Amygdala (tissue), 56 donors: ENCODE measurements around the gene GHITM.

Experiments
- DNase-seq, 56 donors: peaks; one replicate each; lab custom pipeline; 2025; lab: John Stamatoyannopoulos, UW

The GHITM gene

DNA sequence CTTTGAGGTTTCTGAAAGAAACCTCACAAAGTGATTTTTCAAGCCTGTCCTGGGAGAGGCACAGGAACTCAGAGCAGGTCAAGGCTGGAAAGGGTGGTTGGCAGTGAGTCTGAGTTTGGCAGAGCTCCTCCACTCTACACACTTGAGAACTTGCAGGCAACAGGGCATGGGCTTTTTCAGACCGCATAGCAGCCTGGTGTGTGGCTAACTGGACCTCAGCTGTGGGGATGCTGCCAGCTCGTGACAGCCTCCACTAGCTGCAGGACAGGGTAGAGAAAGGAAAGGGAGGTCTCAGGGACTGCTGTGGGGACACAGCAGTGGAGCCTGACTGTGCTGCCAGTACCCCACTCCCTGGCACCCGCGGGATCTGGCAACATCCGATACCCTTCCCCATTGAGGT lies 57.6 kb downstream of the GHITM start:
- DNase-seq = peak in 18 of 56 donors; percentile 2 to 48 (median 23)

- DNase-seq = no peak
These were observed 58.3 kb downstream of the GHITM start for GRCh38 chr10:84197643-84198042.

DNA sequence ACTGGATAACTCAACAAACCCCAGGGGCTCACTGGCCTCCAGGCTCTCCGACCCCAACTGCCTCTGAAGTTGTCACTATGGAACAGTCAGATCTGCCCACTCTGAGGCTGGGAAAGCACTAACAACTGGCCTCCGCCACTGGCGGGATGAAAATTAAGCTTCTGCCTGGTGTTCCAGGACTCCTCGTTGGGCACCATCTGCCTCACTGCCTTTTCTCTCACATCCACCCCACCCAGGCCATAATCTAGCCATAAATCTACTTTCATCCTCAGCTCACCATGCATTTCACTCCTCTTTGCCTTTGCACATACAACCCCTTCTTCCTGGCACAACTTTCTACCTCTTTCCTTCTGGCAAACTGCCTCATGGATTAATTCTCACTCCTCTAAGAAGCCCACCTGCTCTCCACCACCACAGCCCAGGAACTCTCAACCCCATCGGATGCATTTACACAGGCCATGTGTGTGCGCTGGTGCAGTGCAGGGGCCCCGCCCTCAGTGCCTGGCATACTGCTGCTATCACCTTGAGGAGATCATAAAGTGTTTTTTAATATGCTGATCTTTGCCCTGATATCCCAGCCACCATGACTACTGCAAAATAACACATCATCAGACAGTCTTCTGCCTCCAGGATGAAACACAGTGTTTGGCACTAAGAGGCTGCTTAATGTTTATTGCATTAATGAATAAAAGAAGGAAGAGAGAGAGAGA lies 59.1 kb downstream of the GHITM start:
- DNase-seq = no peak

DNA sequence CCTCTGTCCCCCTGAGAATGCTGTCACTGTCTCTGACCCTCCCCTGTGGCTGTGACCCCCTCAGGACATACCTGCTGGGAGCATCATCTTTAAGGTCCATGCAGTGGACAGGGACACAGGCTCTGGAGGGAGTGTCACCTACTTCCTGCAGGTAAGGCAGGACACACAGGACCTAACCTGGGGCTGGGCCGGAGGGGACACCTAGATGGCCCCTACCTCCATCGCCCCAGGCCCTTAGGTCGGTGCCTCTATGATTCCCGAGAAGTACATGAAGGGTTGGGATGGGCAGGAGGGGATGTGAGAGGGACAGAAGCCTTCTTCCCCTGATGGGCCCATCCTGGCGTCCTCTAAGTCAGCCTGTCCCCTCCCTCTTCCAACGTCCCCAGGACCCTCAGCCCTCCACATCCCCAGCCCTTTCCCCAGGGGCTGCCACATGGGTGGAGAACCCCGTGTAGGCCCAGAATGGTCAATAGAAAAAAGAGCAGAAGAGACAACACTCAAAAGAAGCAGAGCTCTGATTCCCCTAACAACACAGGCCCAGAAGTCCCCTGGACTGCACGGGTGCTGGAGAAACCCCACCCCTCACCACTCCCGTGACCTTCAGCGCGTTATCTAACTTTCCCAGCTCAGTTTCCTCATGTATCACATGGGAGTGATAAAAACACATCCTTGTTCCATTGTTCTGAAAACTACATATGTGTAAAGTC lies 61.4 kb downstream of the GHITM start:
- DNase-seq = no peak

DNA sequence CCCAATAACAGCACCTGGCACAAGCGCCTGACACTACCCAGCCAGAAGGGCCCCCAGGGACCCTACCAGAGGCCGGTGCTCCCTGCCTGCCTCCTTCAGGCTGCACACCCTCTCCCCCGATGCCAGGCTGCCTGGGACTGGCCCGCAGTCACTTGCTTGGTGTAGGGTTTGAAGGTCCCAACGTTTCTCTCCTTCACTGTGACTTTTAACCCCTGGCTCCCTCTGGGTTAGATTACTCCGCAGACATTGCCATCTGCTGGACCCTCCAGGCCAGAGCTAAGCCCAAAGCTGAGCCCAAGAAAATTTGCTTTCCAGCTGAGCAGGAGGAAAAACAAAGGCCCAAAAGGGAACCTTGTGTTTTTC lies 61.9 kb downstream of the GHITM start:
- DNase-seq = no peak

DNA sequence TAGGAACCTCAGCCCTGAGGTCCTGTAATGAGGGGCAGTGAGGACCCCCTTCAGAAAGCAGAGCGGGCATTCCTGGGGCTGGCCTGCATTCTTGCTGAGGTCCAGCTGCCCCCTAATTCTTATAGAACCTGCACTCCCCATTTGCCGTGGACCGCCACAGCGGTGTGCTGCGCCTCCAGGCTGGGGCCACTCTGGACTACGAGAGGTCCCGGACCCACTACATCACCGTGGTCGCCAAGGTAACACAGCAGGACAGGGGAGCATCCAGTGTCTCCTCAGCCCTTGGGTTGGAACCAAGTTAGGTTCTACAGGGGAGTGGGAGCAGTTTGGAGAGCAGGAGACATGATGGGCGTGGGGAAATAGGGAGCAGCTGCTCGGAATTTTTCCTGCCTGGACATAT lies 62.4 kb downstream of the GHITM start:
- no peak for DNase-seq

- no peak for DNase-seq
These were observed 63.0 kb downstream of the GHITM start for GRCh38 chr10:84202349-84202748.
